Hepatocyte (in vitro differentiated cells): ENCODE data around the gene C1orf198. TPM values are rescaled to one million over a fixed set of nuclear protein-coding genes. Genes with fewer than 3 reads are reported as not detected.

ENCODE experiments used
- DNase-seq: peaks from one replicate; pipeline ENCODE4 v3.0.0-alpha.2; 2016; ENCODE audit warnings: low spot score
- H2AFZ ChIP-seq: fragments of 200-600 bp; sonication (generic); 2 replicates; pipeline ENCODE4 v1.6.0; 2016; ENCODE audit warnings: antibody characterized with exemption, mild to moderate bottlenecking
- H3K27ac ChIP-seq: fragments of 200-600 bp; sonication (generic); 2 replicates; pipeline ENCODE4 v1.5.1; 2016; ENCODE audit warnings: mild to moderate bottlenecking
- H3K27me3 ChIP-seq: fragments of 200-600 bp; sonication (generic); 2 replicates; pipeline ENCODE4 v1.6.1; 2016
- H3K36me3 ChIP-seq: fragments of 200-600 bp; sonication (generic); replicated peaks from 2 replicates; pipeline ENCODE4 v1.5.1; 2016; ENCODE audit warnings: low read depth; ENCODE audit not compliant: insufficient read depth
- H3K4me1 ChIP-seq: fragments of 200-600 bp; sonication (generic); 2 replicates; pipeline ENCODE4 v1.5.1; 2016; ENCODE audit warnings: mild to moderate bottlenecking, moderate library complexity; ENCODE audit not compliant: insufficient read depth
- H3K4me2 ChIP-seq: fragments of 200-600 bp; sonication (generic); 2 replicates; pipeline ENCODE4 v1.6.0; 2016
- H3K4me3 ChIP-seq: fragments of 200-600 bp; sonication (generic); 2 replicates; pipeline ENCODE4 v1.5.1; 2016; ENCODE audit warnings: mild to moderate bottlenecking
- H3K79me2 ChIP-seq: fragments of 200-600 bp; sonication (generic); 2 replicates; pipeline ENCODE4 v1.6.0; 2017; ENCODE audit warnings: mild to moderate bottlenecking
- H3K9me2 ChIP-seq: fragments of 200-600 bp; sonication (generic); replicated peaks from 2 replicates; pipeline ENCODE4 v1.6.0; 2017; ENCODE audit warnings: mild to moderate bottlenecking; ENCODE audit not compliant: insufficient read depth
- H3K9me3 ChIP-seq: fragments of 200-600 bp; sonication (generic); 2 replicates; pipeline ENCODE4 v1.5.1; 2016; ENCODE audit warnings: low read depth, mild to moderate bottlenecking
- H4K20me1 ChIP-seq: fragments of 200-600 bp; sonication (generic); 2 replicates; pipeline ENCODE4 v1.6.0; 2016; ENCODE audit warnings: mild to moderate bottlenecking; ENCODE audit not compliant: insufficient read depth, poor library complexity, severe bottlenecking
- EZH2 ChIP-seq: fragments of 200-600 bp; sonication (generic); IDR thresholded peaks from 2 replicates; pipeline ENCODE4 v1.6.1; 2016; ENCODE audit warnings: antibody characterized with exemption, mild to moderate bottlenecking, borderline replicate concordance
- EZH2phosphoT487 ChIP-seq: fragments of 200-600 bp; sonication (generic); IDR thresholded peaks from one replicate; pipeline ENCODE4 v1.6.1; 2018; ENCODE audit warnings: antibody characterized with exemption, mild to moderate bottlenecking, low read depth, moderate library complexity; ENCODE audit not compliant: unreplicated experiment, severe bottlenecking
- WGBS: methylation state at CpG from one replicate; pipeline ENCODE4 v1.1.6; 2016; ENCODE audit warnings: low lambda C conversion rate; ENCODE audit errors: missing lambda C conversion rate; 5-methylcytosine and 5-hydroxymethylcytosine counted together
- polyA plus RNA-seq: library from polyadenylated mRNA; unstranded; fragments of >200 nt; fragmentation: Nextera tagmentation; extraction: Ambion mirVana; gene quantifications from 2 replicates; pipeline ENCODE4 v1.2.1, GENCODE V29; 2016
- total RNA-seq: library from RNA; depleted of rRNA; stranded (reverse); fragments of >200 nt; gene quantifications from 2 replicates; pipeline ENCODE4 v1.2.3, GENCODE V29; 2014
- TF ChIP-seq, protein P1 (sequence below): fragments of 200-600 bp; sonication (generic); IDR thresholded peaks from 2 replicates; pipeline ENCODE4 v1.5.1; 2016; ENCODE audit warnings: antibody characterized with exemption, mild to moderate bottlenecking; ENCODE audit not compliant: poor library complexity

C1orf198 gene
- total and polyA plus RNA-seq, 2 experiments from 2014 or later: 41.4 to 56.9 TPM

DNA sequence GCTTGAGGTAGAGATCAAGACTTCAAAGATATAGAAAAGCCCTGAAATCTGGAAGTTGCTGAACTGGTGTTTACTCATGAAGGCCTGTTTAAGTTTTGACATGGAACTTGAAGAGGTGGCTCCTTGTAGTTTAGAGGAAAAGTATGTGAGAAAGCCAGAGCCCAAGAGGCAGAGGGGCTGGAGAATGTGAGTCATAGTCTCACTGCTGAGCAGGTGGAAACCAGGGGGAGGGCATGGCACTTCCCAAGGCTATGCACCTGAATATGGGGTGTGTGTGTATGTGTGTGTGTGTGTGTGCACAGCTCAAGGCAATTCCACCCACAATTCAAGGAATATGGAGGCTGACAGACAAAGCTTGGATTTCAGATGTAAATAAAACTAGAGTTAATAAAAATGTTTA, 46.8 kb upstream of the C1orf198 start:
- Histone ChIP-seq H3K27me3 (no peaks in the 10 kb centered on the region), H3K4me1 (peaks cover 5% of the 10 kb centered on the region), H3K4me3 (no peak overlapping the region), H3K9me3 (no peaks in the 10 kb centered on the region), H2AFZ (no peak overlapping the region), H3K79me2 (no peaks in the 10 kb centered on the region), H3K27ac (peak overlapping the region; percentile 77), H3K9me2 (no peaks in the 10 kb centered on the region), H3K4me2 (no peak overlapping the region), H3K36me3 (no peaks in the 10 kb centered on the region), H4K20me1 (no peaks in the 10 kb centered on the region)
- DNase-seq: peak; percentile 74
- no peak for TF ChIP-seq EZH2phosphoT487
- TF ChIP-seq, protein P1, sequence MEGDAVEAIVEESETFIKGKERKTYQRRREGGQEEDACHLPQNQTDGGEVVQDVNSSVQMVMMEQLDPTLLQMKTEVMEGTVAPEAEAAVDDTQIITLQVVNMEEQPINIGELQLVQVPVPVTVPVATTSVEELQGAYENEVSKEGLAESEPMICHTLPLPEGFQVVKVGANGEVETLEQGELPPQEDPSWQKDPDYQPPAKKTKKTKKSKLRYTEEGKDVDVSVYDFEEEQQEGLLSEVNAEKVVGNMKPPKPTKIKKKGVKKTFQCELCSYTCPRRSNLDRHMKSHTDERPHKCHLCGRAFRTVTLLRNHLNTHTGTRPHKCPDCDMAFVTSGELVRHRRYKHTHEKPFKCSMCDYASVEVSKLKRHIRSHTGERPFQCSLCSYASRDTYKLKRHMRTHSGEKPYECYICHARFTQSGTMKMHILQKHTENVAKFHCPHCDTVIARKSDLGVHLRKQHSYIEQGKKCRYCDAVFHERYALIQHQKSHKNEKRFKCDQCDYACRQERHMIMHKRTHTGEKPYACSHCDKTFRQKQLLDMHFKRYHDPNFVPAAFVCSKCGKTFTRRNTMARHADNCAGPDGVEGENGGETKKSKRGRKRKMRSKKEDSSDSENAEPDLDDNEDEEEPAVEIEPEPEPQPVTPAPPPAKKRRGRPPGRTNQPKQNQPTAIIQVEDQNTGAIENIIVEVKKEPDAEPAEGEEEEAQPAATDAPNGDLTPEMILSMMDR: no peak
- TF ChIP-seq EZH2: no peak

DNA sequence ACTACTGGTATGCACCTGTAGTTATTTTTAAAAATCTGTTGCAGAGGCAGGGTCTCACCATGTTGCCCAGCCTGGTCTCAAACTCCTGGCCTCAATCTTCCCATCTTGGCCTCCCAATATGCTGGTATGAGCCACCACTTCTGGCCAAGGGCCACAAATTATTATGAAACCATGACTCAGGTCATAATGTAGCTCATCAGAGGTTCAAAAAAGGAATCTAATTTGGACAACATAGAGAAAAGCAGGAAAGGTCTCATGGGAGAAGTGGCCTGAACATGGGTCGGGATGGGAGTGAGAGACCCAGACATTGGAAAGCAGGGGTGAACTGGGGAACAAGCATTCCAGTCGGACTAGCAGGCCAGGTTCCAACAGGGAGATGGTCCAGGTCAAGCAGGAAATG, 45.2 kb upstream of the C1orf198 start:
- no peaks in the 10 kb centered on the region for H3K36me3 ChIP-seq
- 98% methylated on average over 2 of the region's 2 CpGs for WGBS
- H3K9me3 ChIP-seq: no peaks in the 10 kb centered on the region
- H2AFZ ChIP-seq: no peak overlapping the region
- TF ChIP-seq, protein P1: no peak
- no peak for TF ChIP-seq EZH2phosphoT487
- no peak for TF ChIP-seq EZH2
- H3K79me2 ChIP-seq: no peaks in the 10 kb centered on the region
- no peaks in the 10 kb centered on the region for H4K20me1 ChIP-seq
- no peak overlapping the region for H3K4me2 ChIP-seq
- H3K27ac ChIP-seq: no peak overlapping the region
- H3K4me1 ChIP-seq: peaks cover 5% of the 10 kb centered on the region
- H3K9me2 ChIP-seq: no peaks in the 10 kb centered on the region
- no peak overlapping the region for H3K4me3 ChIP-seq
- no peaks in the 10 kb centered on the region for H3K27me3 ChIP-seq
- no peak for DNase-seq

DNA sequence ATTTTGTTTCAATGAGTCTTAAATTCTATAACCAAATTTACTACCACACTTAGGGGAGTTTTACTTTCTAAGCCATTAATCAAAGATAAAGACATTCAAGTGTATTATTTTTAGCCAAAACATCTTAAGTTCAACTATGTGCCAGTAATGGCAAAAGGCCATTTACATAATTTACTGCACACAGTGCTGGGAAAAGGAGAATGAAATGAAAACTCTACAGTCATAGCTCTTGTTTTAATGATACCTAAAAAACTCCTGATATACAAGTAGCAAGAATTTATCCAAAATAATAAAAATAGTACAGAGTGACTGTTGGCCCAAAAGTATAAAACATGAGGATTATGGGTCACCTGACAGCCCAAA, 42.4 kb upstream of the C1orf198 start:
- no peaks in the 10 kb centered on the region for H3K9me3 ChIP-seq
- no peak overlapping the region for H3K27ac ChIP-seq
- H3K36me3 ChIP-seq: no peaks in the 10 kb centered on the region
- no peaks in the 10 kb centered on the region for H3K9me2 ChIP-seq
- H2AFZ ChIP-seq: no peak overlapping the region
- no peak for DNase-seq
- no peaks in the 10 kb centered on the region for H4K20me1 ChIP-seq
- no peaks in the 10 kb centered on the region for H3K27me3 ChIP-seq
- peaks cover 12% of the 10 kb centered on the region for H3K4me1 ChIP-seq
- TF ChIP-seq, protein P1: no peak
- TF ChIP-seq EZH2phosphoT487 (no peak), EZH2 (no peak)
- no peak overlapping the region for H3K4me2 ChIP-seq
- no peak overlapping the region for H3K4me3 ChIP-seq
- H3K79me2 ChIP-seq: no peaks in the 10 kb centered on the region
